IMR-90 (cell line): ENCODE results near the gene CTBP2.

Experiments used
- POLR2A ChIP-seq: IDR thresholded peaks from 2 replicates; pipeline ENCODE4 v1.6.1; 2012; ENCODE audit warnings: mild to moderate bottlenecking, low read depth, low read length
- TF ChIP-seq, protein P1 (sequence below): conservative IDR thresholded peaks from 2 replicates; pipeline ENCODE4 v1.5.1; 2012; ENCODE audit warnings: mild to moderate bottlenecking, low read depth, low read length, improper control_type of control experiment

DNA sequence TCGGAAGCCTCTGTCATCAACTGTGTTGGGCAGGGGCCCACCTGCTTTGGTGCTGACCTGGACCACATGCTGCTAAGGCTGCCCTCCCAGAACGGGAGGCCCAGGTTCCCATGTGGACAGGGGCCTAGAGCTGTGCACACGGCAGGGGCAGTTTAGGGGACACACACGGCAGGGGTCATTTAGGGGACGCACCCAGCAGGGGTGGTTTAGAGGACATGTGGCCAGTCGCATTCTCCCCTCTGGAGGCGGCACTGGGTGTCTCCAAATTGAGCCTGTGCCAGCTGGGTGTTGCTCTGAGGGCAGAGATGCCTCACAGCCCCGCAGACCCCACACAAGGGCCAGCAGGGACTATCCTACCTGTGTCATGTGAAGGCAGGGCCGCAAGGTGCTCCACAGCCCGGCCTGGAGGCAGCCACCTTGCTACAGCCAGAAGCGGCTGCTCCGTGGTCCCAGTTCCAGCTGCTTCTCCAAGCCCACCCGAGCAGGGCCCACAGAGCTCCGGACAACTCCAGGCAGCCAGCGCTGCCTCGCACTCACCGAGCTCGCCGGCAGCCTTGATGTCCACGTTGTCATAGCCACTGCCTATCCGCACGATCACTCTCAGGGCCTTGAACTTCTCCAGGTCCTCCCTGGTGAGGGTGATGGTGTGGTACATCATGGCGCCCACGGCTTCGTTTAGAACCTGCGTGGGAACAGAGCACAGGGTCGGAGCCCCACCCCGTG is 157.8 kb downstream of the CTBP2 start:
- TF ChIP-seq, protein P1, sequence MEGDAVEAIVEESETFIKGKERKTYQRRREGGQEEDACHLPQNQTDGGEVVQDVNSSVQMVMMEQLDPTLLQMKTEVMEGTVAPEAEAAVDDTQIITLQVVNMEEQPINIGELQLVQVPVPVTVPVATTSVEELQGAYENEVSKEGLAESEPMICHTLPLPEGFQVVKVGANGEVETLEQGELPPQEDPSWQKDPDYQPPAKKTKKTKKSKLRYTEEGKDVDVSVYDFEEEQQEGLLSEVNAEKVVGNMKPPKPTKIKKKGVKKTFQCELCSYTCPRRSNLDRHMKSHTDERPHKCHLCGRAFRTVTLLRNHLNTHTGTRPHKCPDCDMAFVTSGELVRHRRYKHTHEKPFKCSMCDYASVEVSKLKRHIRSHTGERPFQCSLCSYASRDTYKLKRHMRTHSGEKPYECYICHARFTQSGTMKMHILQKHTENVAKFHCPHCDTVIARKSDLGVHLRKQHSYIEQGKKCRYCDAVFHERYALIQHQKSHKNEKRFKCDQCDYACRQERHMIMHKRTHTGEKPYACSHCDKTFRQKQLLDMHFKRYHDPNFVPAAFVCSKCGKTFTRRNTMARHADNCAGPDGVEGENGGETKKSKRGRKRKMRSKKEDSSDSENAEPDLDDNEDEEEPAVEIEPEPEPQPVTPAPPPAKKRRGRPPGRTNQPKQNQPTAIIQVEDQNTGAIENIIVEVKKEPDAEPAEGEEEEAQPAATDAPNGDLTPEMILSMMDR, result no peak
- TF ChIP-seq POLR2A, result no peak
